ENCODE measurements around the gene PLGLB1.
"Not testable (repeated sequence)": the region's sequence is repeated elsewhere in the genome, so short reads cannot be mapped to it uniquely, and the experiment has no call there.

Gene PLGLB1

GRCh38 chr2:87021744-87022143 lies at the start of gene PLGLB1:
Gene PLGLB1 (minus strand): TSS chr2:87021844. CDS start chr2:87021783, 61 bp downstream.
- not testable (repeated sequence) for DNase-seq

- DNase-seq, result not testable (repeated sequence)
These were observed 42.7 kb upstream of the PLGLB1 start for GRCh38 chr2:87064305-87064704.

GRCh38 chr2:87063431-87063830 lies 41.8 kb upstream of the PLGLB1 start:
- DNase-seq, result not testable (repeated sequence)

GRCh38 chr2:87061519-87061918 lies 39.9 kb upstream of the PLGLB1 start:
- DNase-seq, result not testable (repeated sequence)

GRCh38 chr2:87057606-87058005 lies 36.0 kb upstream of the PLGLB1 start:
- DNase-seq, result not testable (repeated sequence)

GRCh38 chr2:87056843-87057242 lies 35.2 kb upstream of the PLGLB1 start:
- DNase-seq, result not testable (repeated sequence)

- not testable (repeated sequence) for DNase-seq
These were observed 34.8 kb upstream of the PLGLB1 start for GRCh38 chr2:87056435-87056834.

- DNase-seq, result peak in 1 of 2 donors; percentile 24
These were observed 32.7 kb upstream of the PLGLB1 start for GRCh38 chr2:87054375-87054774.

GRCh38 chr2:87041321-87041978 lies 19.8 kb upstream of the PLGLB1 start:
- peak in 1 of 2 donors; percentile 51 for DNase-seq

- DNase-seq, result not testable (repeated sequence)
These were observed 7.0 kb upstream of the PLGLB1 start for GRCh38 chr2:87028607-87029006.

GRCh38 chr2:87026816-87027215 lies 5.2 kb upstream of the PLGLB1 start:
- not testable (repeated sequence) for DNase-seq

- DNase-seq, result not testable (repeated sequence)
These were observed 4.3 kb upstream of the PLGLB1 start for GRCh38 chr2:87025927-87026326.

- not testable (repeated sequence) for DNase-seq
These were observed 2.5 kb upstream of the PLGLB1 start for GRCh38 chr2:87023988-87024615.

GRCh38 chr2:87021043-87021442 lies 601 bp downstream of the PLGLB1 start:
- not testable (repeated sequence) for DNase-seq

- DNase-seq, result not testable (repeated sequence)
These were observed 2.6 kb downstream of the PLGLB1 start for GRCh38 chr2:87019053-87019452.

- DNase-seq, result not testable (repeated sequence)
These were observed 7.0 kb downstream of the PLGLB1 start for GRCh38 chr2:87014489-87015169.

GRCh38 chr2:87004398-87004797 lies 17.2 kb downstream of the PLGLB1 start:
- DNase-seq, result not testable (repeated sequence)

Measured in CD4-positive, alpha-beta T cell treated with Interferon alpha-2 for 1 hour (primary cell).